ENCODE data around the gene DPF1.

DPF1 gene

GRCh38 chr19:38224014-38224862, at the start of gene DPF1 (continued):
- no peak; the same call in 1 of the 2 replicates for TF ChIP-seq ZNF768 (tag by site-specific recombination; IDR thresholded peaks at IDR 0.05)
- TF ChIP-seq, protein P1, sequence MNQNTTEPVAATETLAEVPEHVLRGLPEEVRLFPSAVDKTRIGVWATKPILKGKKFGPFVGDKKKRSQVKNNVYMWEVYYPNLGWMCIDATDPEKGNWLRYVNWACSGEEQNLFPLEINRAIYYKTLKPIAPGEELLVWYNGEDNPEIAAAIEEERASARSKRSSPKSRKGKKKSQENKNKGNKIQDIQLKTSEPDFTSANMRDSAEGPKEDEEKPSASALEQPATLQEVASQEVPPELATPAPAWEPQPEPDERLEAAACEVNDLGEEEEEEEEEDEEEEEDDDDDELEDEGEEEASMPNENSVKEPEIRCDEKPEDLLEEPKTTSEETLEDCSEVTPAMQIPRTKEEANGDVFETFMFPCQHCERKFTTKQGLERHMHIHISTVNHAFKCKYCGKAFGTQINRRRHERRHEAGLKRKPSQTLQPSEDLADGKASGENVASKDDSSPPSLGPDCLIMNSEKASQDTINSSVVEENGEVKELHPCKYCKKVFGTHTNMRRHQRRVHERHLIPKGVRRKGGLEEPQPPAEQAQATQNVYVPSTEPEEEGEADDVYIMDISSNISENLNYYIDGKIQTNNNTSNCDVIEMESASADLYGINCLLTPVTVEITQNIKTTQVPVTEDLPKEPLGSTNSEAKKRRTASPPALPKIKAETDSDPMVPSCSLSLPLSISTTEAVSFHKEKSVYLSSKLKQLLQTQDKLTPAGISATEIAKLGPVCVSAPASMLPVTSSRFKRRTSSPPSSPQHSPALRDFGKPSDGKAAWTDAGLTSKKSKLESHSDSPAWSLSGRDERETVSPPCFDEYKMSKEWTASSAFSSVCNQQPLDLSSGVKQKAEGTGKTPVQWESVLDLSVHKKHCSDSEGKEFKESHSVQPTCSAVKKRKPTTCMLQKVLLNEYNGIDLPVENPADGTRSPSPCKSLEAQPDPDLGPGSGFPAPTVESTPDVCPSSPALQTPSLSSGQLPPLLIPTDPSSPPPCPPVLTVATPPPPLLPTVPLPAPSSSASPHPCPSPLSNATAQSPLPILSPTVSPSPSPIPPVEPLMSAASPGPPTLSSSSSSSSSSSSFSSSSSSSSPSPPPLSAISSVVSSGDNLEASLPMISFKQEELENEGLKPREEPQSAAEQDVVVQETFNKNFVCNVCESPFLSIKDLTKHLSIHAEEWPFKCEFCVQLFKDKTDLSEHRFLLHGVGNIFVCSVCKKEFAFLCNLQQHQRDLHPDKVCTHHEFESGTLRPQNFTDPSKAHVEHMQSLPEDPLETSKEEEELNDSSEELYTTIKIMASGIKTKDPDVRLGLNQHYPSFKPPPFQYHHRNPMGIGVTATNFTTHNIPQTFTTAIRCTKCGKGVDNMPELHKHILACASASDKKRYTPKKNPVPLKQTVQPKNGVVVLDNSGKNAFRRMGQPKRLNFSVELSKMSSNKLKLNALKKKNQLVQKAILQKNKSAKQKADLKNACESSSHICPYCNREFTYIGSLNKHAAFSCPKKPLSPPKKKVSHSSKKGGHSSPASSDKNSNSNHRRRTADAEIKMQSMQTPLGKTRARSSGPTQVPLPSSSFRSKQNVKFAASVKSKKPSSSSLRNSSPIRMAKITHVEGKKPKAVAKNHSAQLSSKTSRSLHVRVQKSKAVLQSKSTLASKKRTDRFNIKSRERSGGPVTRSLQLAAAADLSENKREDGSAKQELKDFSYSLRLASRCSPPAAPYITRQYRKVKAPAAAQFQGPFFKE (tag by site-specific recombination; IDR thresholded peaks at IDR 0.05; ENCODE audit: borderline replicate concordance) = no peak; the same call in 1 of the 2 replicates
- TF ChIP-seq GLIS1 (tag by site-specific recombination; IDR thresholded peaks at IDR 0.05) = peak; percentile 98
- 0 out of 2 replicates have a peak, but pooled peaks have one; percentile 44 for TF ChIP-seq ZNF211 (tag by site-specific recombination; IDR thresholded peaks at IDR 0.05; ENCODE audit: low read depth)
- peak; percentile 10; the same call in 1 of the 2 replicates for TF ChIP-seq ZNF530 (tag by site-specific recombination; IDR thresholded peaks at IDR 0.05; ENCODE audit: low read depth)
- TF ChIP-seq ZXDB (tag by site-specific recombination; IDR thresholded peaks at IDR 0.05) = peak; percentile 97
- peak; percentile 54; the same call in 1 of the 2 replicates for TF ChIP-seq ZNF157 (tag by site-specific recombination; IDR thresholded peaks at IDR 0.05)
- TF ChIP-seq ZNF610 (tag by site-specific recombination; IDR thresholded peaks at IDR 0.05; ENCODE audit: borderline replicate concordance) = peak; percentile 81
- TF ChIP-seq, protein P2, sequence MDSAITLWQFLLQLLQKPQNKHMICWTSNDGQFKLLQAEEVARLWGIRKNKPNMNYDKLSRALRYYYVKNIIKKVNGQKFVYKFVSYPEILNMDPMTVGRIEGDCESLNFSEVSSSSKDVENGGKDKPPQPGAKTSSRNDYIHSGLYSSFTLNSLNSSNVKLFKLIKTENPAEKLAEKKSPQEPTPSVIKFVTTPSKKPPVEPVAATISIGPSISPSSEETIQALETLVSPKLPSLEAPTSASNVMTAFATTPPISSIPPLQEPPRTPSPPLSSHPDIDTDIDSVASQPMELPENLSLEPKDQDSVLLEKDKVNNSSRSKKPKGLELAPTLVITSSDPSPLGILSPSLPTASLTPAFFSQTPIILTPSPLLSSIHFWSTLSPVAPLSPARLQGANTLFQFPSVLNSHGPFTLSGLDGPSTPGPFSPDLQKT (IDR thresholded peaks at IDR 0.05; ENCODE audit: borderline replicate concordance, low read depth, low read length) = no peak
- no peak for TF ChIP-seq ZNF510 (tag by site-specific recombination; IDR thresholded peaks at IDR 0.05; ENCODE audit: insufficient replicate concordance)
- peak; percentile 78 for TF ChIP-seq ZNF266 (tag by site-specific recombination; IDR thresholded peaks at IDR 0.05; ENCODE audit: low read depth)
- TF ChIP-seq ZNF324 (tag by site-specific recombination; IDR thresholded peaks at IDR 0.05) = peak; percentile 96
- TF ChIP-seq ZNF548 (tag by site-specific recombination; IDR thresholded peaks at IDR 0.05) = peak; percentile 25; the same call in 1 of the 2 replicates
- TF ChIP-seq ZNF529 (tag by site-specific recombination; IDR thresholded peaks at IDR 0.05; ENCODE audit: insufficient replicate concordance) = no peak
- peak; percentile 77 for TF ChIP-seq ZNF146 (tag by site-specific recombination; IDR thresholded peaks at IDR 0.05)
- TF ChIP-seq ZNF626 (tag by site-specific recombination; IDR thresholded peaks at IDR 0.05) = no peak
- TF ChIP-seq PRDM1 (tag by site-specific recombination; IDR thresholded peaks at IDR 0.05) = no peak
- TF ChIP-seq ZNF692 (tag by site-specific recombination; IDR thresholded peaks at IDR 0.05) = peak; percentile 92
- no peak for TF ChIP-seq ZNF830 (tag by site-specific recombination; IDR thresholded peaks at IDR 0.05; ENCODE audit: low read depth)
- no peak for TF ChIP-seq ZNF37A (tag by site-specific recombination; IDR thresholded peaks at IDR 0.05)
- peak; percentile 43; the same call in 1 of the 2 replicates for TF ChIP-seq ZNF394 (tag by site-specific recombination; IDR thresholded peaks at IDR 0.05; ENCODE audit: borderline replicate concordance)
- no peak for TF ChIP-seq ZNF350 (tag by site-specific recombination; IDR thresholded peaks at IDR 0.05)
- TF ChIP-seq GLI4 (tag by site-specific recombination; IDR thresholded peaks at IDR 0.05) = no peak
- peak; percentile 87 for TF ChIP-seq ZNF2 (tag by site-specific recombination; IDR thresholded peaks at IDR 0.05)
- TF ChIP-seq ZNF629 (tag by site-specific recombination; IDR thresholded peaks at IDR 0.05) = peak; percentile 78
- TF ChIP-seq, protein P3, sequence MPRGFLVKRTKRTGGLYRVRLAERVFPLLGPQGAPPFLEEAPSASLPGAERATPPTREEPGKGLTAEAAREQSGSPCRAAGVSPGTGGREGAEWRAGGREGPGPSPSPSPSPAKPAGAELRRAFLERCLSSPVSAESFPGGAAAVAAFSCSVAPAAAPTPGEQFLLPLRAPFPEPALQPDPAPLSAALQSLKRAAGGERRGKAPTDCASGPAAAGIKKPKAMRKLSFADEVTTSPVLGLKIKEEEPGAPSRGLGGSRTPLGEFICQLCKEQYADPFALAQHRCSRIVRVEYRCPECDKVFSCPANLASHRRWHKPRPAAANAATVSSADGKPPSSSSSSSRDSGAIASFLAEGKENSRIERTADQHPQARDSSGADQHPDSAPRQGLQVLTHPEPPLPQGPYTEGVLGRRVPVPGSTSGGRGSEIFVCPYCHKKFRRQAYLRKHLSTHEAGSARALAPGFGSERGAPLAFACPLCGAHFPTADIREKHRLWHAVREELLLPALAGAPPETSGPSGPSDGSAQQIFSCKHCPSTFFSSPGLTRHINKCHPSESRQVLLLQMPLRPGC (tag by site-specific recombination; IDR thresholded peaks at IDR 0.05) = peak; percentile 88; the same call in 1 of the 2 replicates
- TF ChIP-seq, protein P4, sequence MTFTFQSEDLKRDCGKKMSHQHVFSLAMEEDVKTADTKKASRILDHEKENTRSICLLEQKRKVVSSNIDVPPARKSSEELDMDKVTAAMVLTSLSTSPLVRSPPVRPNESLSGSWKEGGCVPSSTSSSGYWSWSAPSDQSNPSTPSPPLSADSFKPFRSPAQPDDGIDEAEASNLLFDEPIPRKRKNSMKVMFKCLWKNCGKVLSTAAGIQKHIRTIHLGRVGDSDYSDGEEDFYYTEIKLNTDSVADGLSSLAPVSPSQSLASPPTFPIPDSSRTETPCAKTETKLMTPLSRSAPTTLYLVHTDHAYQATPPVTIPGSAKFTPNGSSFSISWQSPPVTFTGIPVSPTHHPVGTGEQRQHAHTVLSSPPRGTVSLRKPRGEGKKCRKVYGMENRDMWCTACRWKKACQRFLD (tag by site-specific recombination; IDR thresholded peaks at IDR 0.05) = no peak

Measured in HEK293 (cell line).